Ectodermal cell (in vitro differentiated cells): ENCODE measurements around the gene SIX5.
A peak's percentile ranks its signal among the peaks of the same experiment; 100 is the strongest.

Source experiments
- H3K27ac ChIP-seq: 2 replicates; pipeline ENCODE4 v1.7.0; 2013; ENCODE audit warnings: mild to moderate bottlenecking, low read depth, low read length; ENCODE audit not compliant: insufficient read depth, poor library complexity, severe bottlenecking
- H3K27me3 ChIP-seq: 2 replicates; pipeline ENCODE4 v1.7.0; 2013; ENCODE audit warnings: mild to moderate bottlenecking, low read length; ENCODE audit not compliant: insufficient read depth, control insufficient read depth, poor library complexity, severe bottlenecking
- H3K36me3 ChIP-seq: one replicate; pipeline ENCODE4 v1.7.0; 2013; ENCODE audit warnings: low read length; ENCODE audit not compliant: control insufficient read depth, insufficient read depth
- H3K4me1 ChIP-seq: one replicate; pipeline ENCODE4 v1.7.0; 2013; ENCODE audit warnings: low read length; ENCODE audit not compliant: control insufficient read depth, insufficient read depth
- H3K4me3 ChIP-seq: 2 replicates; pipeline ENCODE4 v1.7.0; 2013; ENCODE audit warnings: low read depth, low read length, control low read depth; ENCODE audit not compliant: insufficient read depth
- H3K9me3 ChIP-seq: 2 replicates; pipeline ENCODE4 v1.7.0; 2013; ENCODE audit warnings: mild to moderate bottlenecking, low read length, moderate library complexity; ENCODE audit not compliant: control insufficient read depth
- WGBS, 2 experiments: methylation state at CpG; one replicate each; pipeline ENCODE4 v1.1.7; 2013; ENCODE audit warnings: missing lambda C conversion rate in 2 of 2; 5-methylcytosine and 5-hydroxymethylcytosine counted together

SIX5 gene

DNA sequence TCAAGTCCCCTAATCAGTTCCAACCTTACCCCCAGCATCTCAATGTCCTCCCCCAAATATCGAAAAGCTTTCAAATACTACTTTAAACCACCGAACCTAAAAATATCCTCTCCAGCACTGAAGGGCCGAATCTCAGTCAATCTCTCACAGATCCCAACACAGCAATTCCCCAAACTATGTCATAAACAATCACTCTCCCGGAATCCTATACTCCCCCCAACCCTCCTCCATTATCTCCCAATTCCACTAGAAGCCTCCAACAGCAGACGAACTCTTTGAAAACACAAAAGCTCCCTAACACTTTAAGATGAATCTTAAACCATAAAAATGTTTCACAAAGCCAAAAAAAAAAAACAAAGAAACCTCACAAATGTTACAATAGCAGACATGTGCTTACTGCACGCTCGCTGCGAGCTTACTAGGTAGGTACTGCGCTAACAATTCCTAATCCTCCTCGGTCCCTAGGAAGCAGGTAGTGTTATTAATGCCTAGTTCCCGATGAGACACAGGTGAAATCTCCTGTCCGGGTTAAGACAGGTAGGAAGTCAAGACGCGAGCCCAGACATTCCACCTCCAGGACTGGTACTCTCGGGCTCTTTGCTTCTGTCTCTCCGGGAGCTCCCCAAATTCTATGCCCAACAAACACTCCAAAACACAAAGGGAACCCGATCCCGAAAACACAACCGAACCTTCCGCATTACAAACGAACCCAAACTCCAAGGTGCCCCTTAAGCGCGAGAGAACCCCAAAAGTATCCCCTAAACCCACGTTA, 52.5 kb downstream of the SIX5 start:
- Histone ChIP-seq H3K27ac (no peak overlapping the region), H3K4me3 (peak overlapping the region; percentile 70), H3K36me3 (no peaks in the 10 kb centered on the region), H3K4me1 (no peaks in the 10 kb centered on the region), H3K27me3 (no peaks in the 10 kb centered on the region), H3K9me3 (no peaks in the 10 kb centered on the region)
- 5% methylated on average over 24 of the region's 24 CpGs for WGBS, 2 experiments

DNA sequence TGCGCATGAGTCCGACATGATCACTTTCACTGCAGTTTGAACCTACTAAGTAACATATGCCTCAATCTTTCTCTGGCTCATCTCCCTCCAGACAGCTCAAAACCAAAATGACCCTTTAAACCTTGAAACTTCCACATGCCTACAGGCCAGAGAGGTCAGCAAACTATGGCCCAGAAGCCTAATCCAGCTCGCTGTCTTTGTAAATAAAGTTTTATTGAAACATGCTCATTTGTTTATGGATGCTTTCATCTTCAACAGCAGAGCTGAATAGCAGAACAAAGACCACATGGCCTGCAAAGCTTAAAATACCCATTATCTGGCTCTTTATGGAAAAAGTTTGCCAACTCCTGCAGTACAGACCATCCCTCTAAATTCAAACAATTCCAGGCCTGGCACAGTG, 53.9 kb downstream of the SIX5 start:
- Histone ChIP-seq H3K27ac (no peak overlapping the region), H3K36me3 (no peaks in the 10 kb centered on the region), H3K9me3 (no peaks in the 10 kb centered on the region), H3K4me3 (no peak overlapping the region), H3K4me1 (no peaks in the 10 kb centered on the region), H3K27me3 (no peaks in the 10 kb centered on the region)
- 93% methylated on average over 3 of the region's 3 CpGs for WGBS, 2 experiments
